Cardiac muscle cell (in vitro differentiated cells and primary cell): ENCODE results near the gene DBNDD1. TPM values are rescaled to one million over a fixed set of nuclear protein-coding genes. Genes with fewer than 3 reads are reported as not detected.
A peak's percentile ranks its signal among the peaks of the same experiment; 100 is the strongest.

ENCODE experiments used
- DNase-seq, 2 donors: peaks; one replicate each; pipeline versions ENCODE4 v3.0.0 to v3.0.0-alpha.2; 2010 to 2017; ENCODE audit warnings: low read depth in 1 of 2, low spot score in 1 of 2
- H3K27ac ChIP-seq: fragments of 200-600 bp; sonication (generic); 2 replicates; pipeline ENCODE4 v1.5.1; 2016
- H3K27me3 ChIP-seq: fragments of 200-600 bp; sonication (generic); 2 replicates; pipeline ENCODE4 v1.6.0; 2016; ENCODE audit warnings: control low read depth
- H3K36me3 ChIP-seq: fragments of 200-600 bp; sonication (generic); 2 replicates; pipeline ENCODE4 v1.5.1; 2016; ENCODE audit warnings: control low read depth
- H3K4me1 ChIP-seq: fragments of 200-600 bp; sonication (generic); 2 replicates; pipeline ENCODE4 v1.8.1; 2017; ENCODE audit warnings: low read depth, mild to moderate bottlenecking, mixed run types
- H3K4me3 ChIP-seq: fragments of 200-600 bp; sonication (generic); 2 replicates; pipeline ENCODE4 v1.5.1; 2016; ENCODE audit warnings: mild to moderate bottlenecking
- H3K9me3 ChIP-seq: fragments of 200-600 bp; sonication (generic); 2 replicates; pipeline ENCODE4 v1.5.1; 2017; ENCODE audit warnings: low read depth, mild to moderate bottlenecking, control low read depth
- polyA plus RNA-seq: library from polyadenylated mRNA; unstranded; fragments of >200 nt; fragmentation: Nextera tagmentation; extraction: Ambion mirVana; gene quantifications from 2 replicates; pipeline ENCODE4 v1.2.1, GENCODE V29; 2016
- total RNA-seq: library from RNA; depleted of rRNA; stranded (reverse); fragments of >200 nt; gene quantifications from 2 replicates; pipeline ENCODE4 v1.2.3, GENCODE V29; 2016
- TF ChIP-seq, protein P1 (sequence below): IDR thresholded peaks from 2 replicates; pipeline ENCODE4 v1.5.1; 2012; ENCODE audit warnings: low read depth, mild to moderate bottlenecking, low read length

DBNDD1 gene
- total and polyA plus RNA-seq, 2 experiments from 2014 or later, result 5.1 to 5.9 TPM

DNA sequence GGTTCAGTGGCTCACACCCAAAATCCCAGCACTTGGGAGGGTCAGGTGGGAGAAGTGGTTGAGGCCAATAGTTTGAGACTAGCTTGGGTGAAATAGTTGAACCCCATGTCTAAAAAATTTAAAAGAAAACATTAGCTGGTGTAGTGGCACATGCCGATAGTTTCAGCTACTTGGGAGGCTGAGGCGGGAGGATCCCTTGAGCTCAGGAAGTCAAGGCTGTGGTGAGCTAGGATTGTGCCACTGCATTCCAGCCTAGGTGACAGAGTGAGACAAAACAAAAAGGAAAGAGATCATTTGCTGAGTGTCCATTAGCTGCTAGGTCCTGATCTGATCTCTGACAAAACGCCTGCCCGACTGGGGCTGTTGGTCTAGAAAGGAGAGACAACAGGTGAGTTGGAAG is 14.1 kb upstream of the DBNDD1 start:
- TF ChIP-seq, protein P1, sequence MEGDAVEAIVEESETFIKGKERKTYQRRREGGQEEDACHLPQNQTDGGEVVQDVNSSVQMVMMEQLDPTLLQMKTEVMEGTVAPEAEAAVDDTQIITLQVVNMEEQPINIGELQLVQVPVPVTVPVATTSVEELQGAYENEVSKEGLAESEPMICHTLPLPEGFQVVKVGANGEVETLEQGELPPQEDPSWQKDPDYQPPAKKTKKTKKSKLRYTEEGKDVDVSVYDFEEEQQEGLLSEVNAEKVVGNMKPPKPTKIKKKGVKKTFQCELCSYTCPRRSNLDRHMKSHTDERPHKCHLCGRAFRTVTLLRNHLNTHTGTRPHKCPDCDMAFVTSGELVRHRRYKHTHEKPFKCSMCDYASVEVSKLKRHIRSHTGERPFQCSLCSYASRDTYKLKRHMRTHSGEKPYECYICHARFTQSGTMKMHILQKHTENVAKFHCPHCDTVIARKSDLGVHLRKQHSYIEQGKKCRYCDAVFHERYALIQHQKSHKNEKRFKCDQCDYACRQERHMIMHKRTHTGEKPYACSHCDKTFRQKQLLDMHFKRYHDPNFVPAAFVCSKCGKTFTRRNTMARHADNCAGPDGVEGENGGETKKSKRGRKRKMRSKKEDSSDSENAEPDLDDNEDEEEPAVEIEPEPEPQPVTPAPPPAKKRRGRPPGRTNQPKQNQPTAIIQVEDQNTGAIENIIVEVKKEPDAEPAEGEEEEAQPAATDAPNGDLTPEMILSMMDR, result no peak
- Histone ChIP-seq H3K9me3 (no peaks in the 10 kb centered on the region), H3K27me3 (no peaks in the 10 kb centered on the region), H3K4me1 (no peaks in the 10 kb centered on the region), H3K36me3 (no peaks in the 10 kb centered on the region), H3K4me3 (no peak overlapping the region), H3K27ac (no peak overlapping the region)
- DNase-seq, result no peak

GRCh38 chr16:90032674-90033331 is 13.5 kb upstream of the DBNDD1 start:
- Histone ChIP-seq H3K27me3 (no peaks in the 10 kb centered on the region), H3K4me3 (no peak overlapping the region), H3K4me1 (no peaks in the 10 kb centered on the region), H3K27ac (no peak overlapping the region), H3K9me3 (no peaks in the 10 kb centered on the region), H3K36me3 (no peaks in the 10 kb centered on the region)
- peak in 1 of 2 donors; percentile 54 for DNase-seq
- TF ChIP-seq, protein P1, result no peak

GRCh38 chr16:90031931-90032673 is 12.8 kb upstream of the DBNDD1 start:
- no peaks in the 10 kb centered on the region for H3K36me3 ChIP-seq
- no peak overlapping the region for H3K4me3 ChIP-seq
- no peaks in the 10 kb centered on the region for H3K9me3 ChIP-seq
- H3K27me3 ChIP-seq, result no peaks in the 10 kb centered on the region
- TF ChIP-seq, protein P1, result no peak
- H3K27ac ChIP-seq, result no peak overlapping the region
- DNase-seq, result peak in 1 of 2 donors; percentile 70
- H3K4me1 ChIP-seq, result no peaks in the 10 kb centered on the region

DNA sequence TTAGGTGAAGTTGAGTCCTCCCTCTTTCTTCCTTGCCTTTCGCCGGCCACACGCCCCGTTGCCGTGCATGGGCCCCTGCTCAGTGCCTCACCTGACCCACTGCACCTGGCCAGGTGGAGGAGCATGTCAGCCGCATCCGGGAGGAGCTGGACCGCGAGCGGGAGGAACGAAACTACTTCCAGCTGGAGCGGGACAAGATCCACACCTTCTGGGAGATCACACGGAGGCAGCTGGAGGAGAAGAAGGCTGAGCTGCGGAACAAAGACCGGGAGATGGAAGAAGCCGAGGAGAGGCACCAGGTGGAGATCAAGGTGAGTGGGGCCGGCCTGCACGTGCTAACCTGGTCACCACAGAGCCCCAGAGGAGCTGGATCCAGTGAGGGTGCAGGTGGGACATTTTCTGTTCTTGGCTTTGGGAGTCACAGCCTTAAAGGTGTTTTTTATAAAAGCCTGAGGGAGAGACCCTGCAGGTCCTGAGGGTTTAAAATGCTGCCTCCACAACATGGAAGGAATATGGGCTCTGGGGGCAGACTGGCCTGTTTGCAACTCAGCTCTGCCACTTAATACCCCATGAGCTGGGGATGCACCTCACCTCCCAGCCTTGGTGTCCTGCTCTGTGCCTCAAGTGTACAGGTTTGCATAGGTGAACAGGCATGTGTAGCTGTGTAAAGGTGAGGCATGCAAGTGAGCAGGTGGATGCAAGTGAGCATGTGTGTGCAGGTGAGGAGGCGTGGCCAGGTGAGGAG is 12.1 kb upstream of the DBNDD1 start:
- peak in 1 of 2 donors; percentile 40 for DNase-seq
- no peaks in the 10 kb centered on the region for H3K4me1 ChIP-seq
- H3K9me3 ChIP-seq, result no peaks in the 10 kb centered on the region
- no peak overlapping the region for H3K4me3 ChIP-seq
- TF ChIP-seq, protein P1, result no peak
- H3K36me3 ChIP-seq, result no peaks in the 10 kb centered on the region
- H3K27me3 ChIP-seq, result no peaks in the 10 kb centered on the region
- no peak overlapping the region for H3K27ac ChIP-seq

- no peaks in the 10 kb centered on the region for H3K27me3 ChIP-seq
- TF ChIP-seq, protein P1, result no peak
Observed at GRCh38 chr16:90028985-90029384, 9.7 kb upstream of the DBNDD1 start.

More at GRCh38 chr16:90028985-90029384, 9.7 kb upstream of the DBNDD1 start:
- H3K36me3 ChIP-seq, result no peaks in the 10 kb centered on the region
- no peak overlapping the region for H3K4me3 ChIP-seq
- no peaks in the 10 kb centered on the region for H3K4me1 ChIP-seq
- H3K27ac ChIP-seq, result no peak overlapping the region
- DNase-seq, result no peak
- no peaks in the 10 kb centered on the region for H3K9me3 ChIP-seq
